ENCODE results near the gene COL12A1. TPM values are rescaled to one million over a fixed set of nuclear protein-coding genes. Genes with fewer than 3 reads are reported as not detected.

The COL12A1 gene
- total RNA-seq, 1 experiment from 2014 or later: 0.96 TPM

DNA sequence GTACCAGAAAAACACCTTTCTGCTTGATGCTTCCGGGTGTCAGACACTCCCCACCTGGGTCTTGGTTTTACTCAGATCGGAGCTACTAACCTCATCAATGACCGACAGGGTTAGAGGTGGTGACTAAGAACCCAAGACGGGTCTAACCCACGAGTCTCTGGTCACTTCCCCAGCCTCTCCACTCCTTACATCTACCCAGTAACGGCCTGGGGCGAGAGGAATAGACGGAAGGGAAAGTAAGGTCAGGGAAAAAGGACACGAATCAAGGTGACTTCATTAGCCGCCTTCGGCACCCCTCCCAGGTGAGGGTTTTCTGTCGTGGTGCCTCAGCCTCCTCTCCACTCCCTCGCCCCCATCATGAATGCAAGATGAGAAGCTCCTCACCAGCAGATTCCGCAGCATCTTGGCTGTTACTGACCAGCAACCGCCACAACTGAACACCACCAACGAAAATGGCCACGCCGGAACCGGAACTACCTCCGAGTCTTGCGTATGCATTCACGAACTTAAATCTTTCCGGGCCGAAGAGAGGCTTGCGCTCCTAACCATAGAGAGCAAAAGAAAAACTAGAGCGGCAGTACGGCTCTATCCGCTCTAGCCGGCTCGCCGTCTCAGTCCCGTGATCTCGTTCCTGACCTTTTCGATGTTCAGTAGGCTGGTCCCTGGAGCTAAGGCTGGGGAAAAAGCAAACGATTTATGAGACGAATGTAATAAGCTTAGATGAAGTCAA lies 37.6 kb upstream of the COL12A1 start, which contains the start of gene COX7A2:
COX7A2 (minus strand) TSS at position 469 of the 730 bp plus-strand sequence; CDS start at position 402, 67 bp downstream.
- WGBS (ENCODE audit: extremely low coverage, insufficient read length, low lambda C conversion rate): no CpG with 5 or more reads among the region's 36 CpGs
- peaks cover 0 to 3% of the 10 kb centered on the region in 2 experiments; a peak in 2 of 5 replicates for H3K9me3 Mint-ChIP-seq
- no peaks in the 10 kb centered on the region for H3K9me3 ChIP-seq (ENCODE audit: control insufficient read depth, low read depth, low read length)

More for the DNA sequence above, 37.6 kb upstream of the COL12A1 start, which contains the start of gene COX7A2:
- peak within 1 kb of the TSS; percentile 99 for H3K4me2 ChIP-seq (ENCODE audit: insufficient read depth, insufficient read length, low read length)
- TF ChIP-seq, protein P1, sequence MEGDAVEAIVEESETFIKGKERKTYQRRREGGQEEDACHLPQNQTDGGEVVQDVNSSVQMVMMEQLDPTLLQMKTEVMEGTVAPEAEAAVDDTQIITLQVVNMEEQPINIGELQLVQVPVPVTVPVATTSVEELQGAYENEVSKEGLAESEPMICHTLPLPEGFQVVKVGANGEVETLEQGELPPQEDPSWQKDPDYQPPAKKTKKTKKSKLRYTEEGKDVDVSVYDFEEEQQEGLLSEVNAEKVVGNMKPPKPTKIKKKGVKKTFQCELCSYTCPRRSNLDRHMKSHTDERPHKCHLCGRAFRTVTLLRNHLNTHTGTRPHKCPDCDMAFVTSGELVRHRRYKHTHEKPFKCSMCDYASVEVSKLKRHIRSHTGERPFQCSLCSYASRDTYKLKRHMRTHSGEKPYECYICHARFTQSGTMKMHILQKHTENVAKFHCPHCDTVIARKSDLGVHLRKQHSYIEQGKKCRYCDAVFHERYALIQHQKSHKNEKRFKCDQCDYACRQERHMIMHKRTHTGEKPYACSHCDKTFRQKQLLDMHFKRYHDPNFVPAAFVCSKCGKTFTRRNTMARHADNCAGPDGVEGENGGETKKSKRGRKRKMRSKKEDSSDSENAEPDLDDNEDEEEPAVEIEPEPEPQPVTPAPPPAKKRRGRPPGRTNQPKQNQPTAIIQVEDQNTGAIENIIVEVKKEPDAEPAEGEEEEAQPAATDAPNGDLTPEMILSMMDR (conservative IDR thresholded peaks at IDR 0.05): no peak
- H3T11ph ChIP-seq (ENCODE audit: low read length): no peak within 1 kb of the TSS
- peak; percentile 95 for DNase-seq
- H3K18ac ChIP-seq (ENCODE audit: insufficient read length, low read depth, low read length): peak within 1 kb of the TSS; percentile 86
- peak within 1 kb of the TSS; percentile 93 for H3K9ac ChIP-seq (ENCODE audit: extremely low read depth, insufficient read length, low read length)
- H3K14ac ChIP-seq (ENCODE audit: insufficient read depth, low read length): peak within 1 kb of the TSS; percentile 77; the same call in 1 of the 2 replicates
- no peak within 1 kb of the TSS for H4K91ac ChIP-seq (ENCODE audit: insufficient read length, low read depth, low read length)
- peak within 1 kb of the TSS; percentile 23 for H2BK5ac ChIP-seq (ENCODE audit: insufficient read length, low read length)
- no peak within 1 kb of the TSS for H3K4ac ChIP-seq (ENCODE audit: low read depth, low read length)
- no peak within 1 kb of the TSS for H2BK15ac ChIP-seq (ENCODE audit: low read depth, low read length)
- no peaks in the 10 kb centered on the region for H3K4me1 ChIP-seq (ENCODE audit: insufficient read depth, low read length)
- peak within 1 kb of the TSS; percentile 36 for H4K5ac ChIP-seq (ENCODE audit: insufficient read length, low read depth, low read length)
- H3K23me2 ChIP-seq (ENCODE audit: insufficient read length, low read depth, low read length, poor library complexity, severe bottlenecking): peaks cover 8% of the 10 kb centered on the region
- H3K4me3 Mint-ChIP-seq: peak within 1 kb of the TSS; percentile 97 to 99
- H3K27me3 ChIP-seq (ENCODE audit: insufficient read depth, low read length): no peaks in the 10 kb centered on the region
- peak within 1 kb of the TSS; percentile 70 for H3K27ac ChIP-seq (ENCODE audit: insufficient read length, low read depth, low read length)
- H3K79me2 ChIP-seq (ENCODE audit: insufficient read depth, low read length): peaks cover 10% of the 10 kb centered on the region; the same call in 1 of the 2 replicates
- no peak within 1 kb of the TSS for H4K8ac ChIP-seq (replicated peaks; ENCODE audit: insufficient read length, low read depth, low read length)
- no peaks in the 10 kb centered on the region for H4K20me1 ChIP-seq (ENCODE audit: control insufficient read depth, insufficient read depth, insufficient read length)
- peak within 1 kb of the TSS; percentile 98 to 99 (median 99) for H3K27ac Mint-ChIP-seq
- peaks cover 24 to 32% (median 28%) of the 10 kb centered on the region in 3 experiments for H3K36me3 Mint-ChIP-seq (ENCODE audit: insufficient read depth in 1 of 3, low read depth in 3 of 3)
- H3K27me3 Mint-ChIP-seq (ENCODE audit: low read depth): peaks cover 3% of the 10 kb centered on the region
- H2AFZ ChIP-seq (ENCODE audit: low read length): peak within 1 kb of the TSS; percentile 43
- no peak within 1 kb of the TSS for H2BK20ac ChIP-seq (ENCODE audit: low read depth, low read length, poor library complexity, severe bottlenecking)
- no peak within 1 kb of the TSS for H2AK5ac ChIP-seq (ENCODE audit: insufficient read length, low read length)
- H3K79me1 ChIP-seq (ENCODE audit: insufficient read depth, low read depth, low read length, poor library complexity, severe bottlenecking): no peaks in the 10 kb centered on the region
- no peak within 1 kb of the TSS for H2BK120ac ChIP-seq (ENCODE audit: low read depth, low read length, poor library complexity, severe bottlenecking)
- no peak within 1 kb of the TSS for H3K56ac ChIP-seq (ENCODE audit: insufficient read length, low read depth, low read length)
- H2BK12ac ChIP-seq (ENCODE audit: insufficient read length, low read depth, low read length): no peak within 1 kb of the TSS
- H3K23ac ChIP-seq (ENCODE audit: insufficient read length, low read depth, low read length): no peak within 1 kb of the TSS
- peaks cover 6 to 15% of the 10 kb centered on the region in 2 experiments for H3K4me1 Mint-ChIP-seq

Measured in H9 (cell line).